Suppressor macrophage (primary cell): ENCODE measurements around the gene ODC1.

Source experiments
- DNase-seq, 4 experiments: peaks; one replicate each; pipeline ENCODE4 v3.0.0-alpha.2; 2020 to 2022

ODC1 gene

DNA sequence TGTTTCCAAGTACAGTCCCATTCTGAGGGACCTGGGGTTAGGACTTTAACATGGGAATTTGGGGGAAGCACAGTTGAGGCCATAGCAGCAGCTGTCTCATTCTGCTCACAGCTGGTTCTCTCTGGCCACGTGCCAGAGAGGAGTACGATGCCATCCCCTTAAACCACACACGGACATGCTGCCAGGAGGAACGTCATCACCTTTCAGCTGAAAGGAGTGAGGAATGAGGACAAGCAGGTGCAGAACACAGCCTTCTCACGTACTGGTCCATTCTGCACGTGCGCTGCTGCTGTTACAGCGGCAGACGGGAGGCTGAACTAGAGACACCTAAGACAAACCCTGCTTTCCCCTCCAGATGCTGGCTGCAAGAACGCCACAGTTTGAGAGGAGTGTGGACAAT, 33.5 kb downstream of the ODC1 start:
- no peak for DNase-seq

DNA sequence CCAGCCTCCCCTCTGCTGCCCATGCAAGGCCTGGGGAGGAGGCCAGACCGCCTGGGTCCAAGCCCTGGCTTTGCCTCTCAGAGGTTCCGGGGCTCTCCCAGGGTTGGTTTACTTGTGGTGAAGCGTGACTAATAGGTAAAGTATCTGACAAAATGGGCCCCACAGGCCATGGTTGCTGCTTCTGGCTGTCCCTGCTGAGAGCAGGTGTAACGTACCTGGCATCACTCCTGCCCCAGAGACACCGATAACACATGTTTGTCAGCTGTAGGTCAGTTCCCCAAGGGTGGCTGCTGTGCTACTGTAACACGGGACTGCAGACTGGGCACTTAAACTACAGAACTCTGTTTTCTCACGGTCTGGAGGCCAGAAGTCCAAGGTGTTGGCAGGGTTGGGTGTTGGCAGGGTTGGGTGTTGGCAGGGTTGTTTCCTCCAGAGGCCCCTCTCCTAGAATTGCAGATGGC, 34.1 kb downstream of the ODC1 start:
- DNase-seq: no peak

DNA sequence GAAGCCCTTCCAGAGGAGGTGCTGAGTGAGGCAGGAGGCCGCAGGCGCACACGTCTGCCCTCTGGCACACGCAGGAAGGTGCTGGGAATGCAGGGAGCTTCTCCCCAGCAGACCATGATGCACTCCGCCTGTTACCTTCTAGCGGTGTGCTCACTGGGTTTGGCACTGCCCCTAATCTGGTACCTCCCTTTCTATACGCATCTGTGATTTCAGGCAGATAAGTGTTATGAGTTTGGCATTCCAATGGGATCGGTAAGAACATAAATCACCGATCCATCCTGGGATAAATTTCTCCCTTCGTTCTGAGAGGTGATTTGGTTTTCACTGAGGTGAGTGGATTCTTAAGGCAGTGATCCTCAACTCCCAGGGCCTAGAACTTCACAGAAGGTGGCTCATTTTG, 34.6 kb downstream of the ODC1 start:
- no peak for DNase-seq

- DNase-seq: peak; percentile 35 to 53 (median 48)
These were observed 35.7 kb downstream of the ODC1 start for GRCh38 chr2:10412380-10412779.

GRCh38 chr2:10411557-10411956, 36.6 kb downstream of the ODC1 start:
- DNase-seq: no peak

GRCh38 chr2:10410823-10411437, 37.2 kb downstream of the ODC1 start:
- no peak for DNase-seq

GRCh38 chr2:10410001-10410822, 37.9 kb downstream of the ODC1 start:
- peak; percentile 78 to 96 (median 89) for DNase-seq

- DNase-seq: peak; percentile 72 to 80 (median 78)
These were observed 39.2 kb downstream of the ODC1 start for GRCh38 chr2:10408649-10409579.

GRCh38 chr2:10407841-10408648, 40.1 kb downstream of the ODC1 start:
- peak; percentile 73 to 90 (median 80) for DNase-seq

- no peak for DNase-seq
These were observed 40.7 kb downstream of the ODC1 start for GRCh38 chr2:10407432-10407831.

DNA sequence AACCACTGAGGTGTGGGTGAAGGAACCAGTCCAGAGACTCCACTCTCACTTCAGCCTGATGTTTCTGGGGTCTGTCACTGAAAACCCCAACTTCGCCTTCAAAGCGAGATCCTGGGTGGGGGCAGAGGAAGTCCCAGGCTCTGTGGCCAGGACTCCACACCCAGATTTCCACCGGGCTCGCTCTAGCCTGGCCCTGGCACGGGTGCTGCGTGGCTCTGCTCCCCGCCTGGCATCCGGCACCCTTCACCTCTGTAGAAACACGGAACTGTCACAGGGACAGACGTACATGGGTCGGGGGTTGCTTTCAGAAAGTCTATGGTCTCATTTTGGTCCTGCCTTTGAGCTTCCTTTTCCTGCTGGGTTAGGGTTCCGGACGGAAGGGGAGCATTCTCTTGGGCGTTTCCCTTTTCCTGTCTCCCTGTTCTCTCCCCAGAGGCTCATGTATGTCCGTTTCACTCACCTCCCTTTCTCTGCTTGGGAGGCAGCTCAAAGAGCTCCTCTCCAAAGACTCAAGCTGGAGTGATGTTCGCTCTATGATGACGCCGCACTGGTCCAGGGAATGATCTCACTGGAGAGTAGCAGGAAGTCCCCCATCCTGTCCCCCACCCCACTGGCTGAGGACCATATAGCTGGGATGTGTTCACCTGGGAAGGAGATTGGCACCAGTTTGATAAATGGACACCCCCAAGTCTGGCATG, 41.5 kb downstream of the ODC1 start:
- peak in 3 of 4 experiments; percentile 26 to 33 (median 28) for DNase-seq

DNA sequence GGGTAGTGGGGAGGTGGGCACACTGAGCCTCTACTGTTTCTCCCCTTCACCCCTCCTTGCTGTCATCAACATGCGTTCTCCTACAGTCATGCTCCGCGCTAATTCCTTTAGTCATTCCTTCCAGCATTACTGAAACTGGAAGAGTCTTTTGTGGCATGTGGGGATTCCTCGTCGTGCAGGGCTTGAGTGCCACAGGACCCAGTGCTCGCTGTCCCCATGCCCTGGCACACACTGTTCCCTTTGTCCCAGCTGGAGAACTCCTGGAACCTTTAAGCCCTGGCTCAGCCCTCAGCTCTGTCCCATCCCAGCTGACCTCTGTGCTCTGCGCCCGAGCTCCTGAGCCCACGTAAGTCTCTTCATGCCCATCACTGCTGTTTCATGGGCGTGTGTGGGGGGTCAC, 42.1 kb downstream of the ODC1 start:
- no peak for DNase-seq

GRCh38 chr2:10405448-10405847, 42.7 kb downstream of the ODC1 start:
- no peak for DNase-seq

DNA sequence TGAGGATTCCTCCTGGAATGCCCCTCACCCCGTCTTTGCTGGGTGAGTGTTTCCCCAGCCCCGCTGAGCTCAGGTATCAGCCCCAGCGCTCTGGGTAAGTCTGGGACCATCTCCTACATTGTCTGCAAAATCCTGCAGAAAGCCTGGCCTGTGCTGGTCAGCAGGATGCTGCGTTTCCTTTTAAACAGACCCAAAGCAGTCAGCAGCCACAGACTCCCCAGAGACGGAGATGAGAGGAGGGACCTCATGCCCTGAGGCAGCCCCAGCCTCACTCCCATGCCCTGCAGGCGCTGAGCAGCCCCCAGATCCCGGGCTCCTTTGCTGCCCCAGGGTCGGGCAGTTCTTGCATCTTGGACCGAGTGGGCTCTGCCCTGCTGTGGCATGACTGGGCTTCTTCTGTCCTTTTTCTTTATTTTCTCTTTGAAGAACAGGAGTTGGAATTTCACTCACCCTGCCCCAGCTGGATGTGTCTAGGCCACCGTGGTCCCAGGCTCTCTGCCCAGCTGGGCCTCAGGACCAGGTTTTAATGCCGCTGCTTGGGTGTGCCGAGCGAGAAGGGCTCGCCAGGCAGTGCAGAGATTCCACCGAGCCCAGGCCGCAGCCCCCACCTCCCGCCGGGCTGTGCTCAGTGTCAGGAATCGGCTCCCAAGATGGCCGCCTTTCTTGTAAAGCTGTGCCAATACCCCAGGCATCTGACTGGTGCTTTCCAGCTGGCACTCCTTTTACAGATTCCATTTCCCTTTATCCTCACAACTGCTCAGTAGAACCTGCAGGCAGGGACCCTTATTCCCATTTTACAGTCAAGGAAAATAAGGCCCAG, 43.6 kb downstream of the ODC1 start:
- DNase-seq: no peak

DNA sequence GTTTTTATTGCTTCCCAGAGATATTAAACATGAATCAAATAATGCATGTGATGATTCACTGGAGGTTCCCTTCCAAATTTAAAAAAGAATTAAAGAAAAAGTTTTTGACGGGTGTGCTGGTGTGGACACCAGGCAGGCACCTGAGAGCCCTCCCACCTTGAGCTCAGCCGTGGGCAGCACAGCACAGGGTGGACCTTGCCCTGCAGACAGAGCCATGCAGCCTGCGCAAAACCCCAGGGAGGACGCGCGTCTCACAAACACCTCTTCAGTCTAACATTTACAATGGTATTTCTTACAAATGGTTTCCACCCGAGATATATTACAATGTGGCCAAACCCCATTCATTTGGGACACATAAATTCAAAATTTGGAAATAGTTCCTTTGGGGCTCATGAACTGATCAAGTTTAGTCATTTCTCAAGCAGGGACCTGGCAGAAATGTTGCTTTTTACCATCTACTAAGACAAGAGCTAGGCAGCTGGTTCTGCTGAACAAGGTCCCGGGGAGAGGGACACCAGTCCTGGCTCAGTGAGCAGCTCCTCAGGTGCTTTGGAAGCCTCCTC, 45.4 kb downstream of the ODC1 start:
- DNase-seq: no peak

- peak in 3 of 4 experiments; percentile 29 to 39 (median 39) for DNase-seq
These were observed 46.0 kb downstream of the ODC1 start for GRCh38 chr2:10402062-10402585.

GRCh38 chr2:10400978-10401951, 46.9 kb downstream of the ODC1 start:
- peak in 2 of 4 experiments; percentile 29 to 43 for DNase-seq

DNA sequence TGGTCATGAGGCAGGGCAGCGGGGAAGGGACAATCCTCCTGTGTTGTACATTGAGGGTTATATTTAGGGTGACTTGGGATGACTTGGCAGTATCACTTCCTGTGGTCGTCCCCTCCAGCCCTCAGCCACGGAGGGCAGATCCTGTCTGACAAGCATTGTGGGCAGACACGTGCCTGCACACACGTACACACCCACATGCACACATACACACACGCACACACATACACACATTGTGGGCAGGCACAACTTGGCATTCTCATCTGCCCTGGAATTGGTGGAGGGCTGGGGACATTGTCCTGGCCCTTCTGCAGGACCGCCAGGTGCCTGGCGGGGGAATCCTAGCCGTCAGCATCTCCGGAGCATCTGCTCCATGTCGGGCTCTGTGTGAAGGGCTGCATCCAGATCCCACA, 47.6 kb downstream of the ODC1 start:
- peak; percentile 89 to 96 (median 94) for DNase-seq

DNA sequence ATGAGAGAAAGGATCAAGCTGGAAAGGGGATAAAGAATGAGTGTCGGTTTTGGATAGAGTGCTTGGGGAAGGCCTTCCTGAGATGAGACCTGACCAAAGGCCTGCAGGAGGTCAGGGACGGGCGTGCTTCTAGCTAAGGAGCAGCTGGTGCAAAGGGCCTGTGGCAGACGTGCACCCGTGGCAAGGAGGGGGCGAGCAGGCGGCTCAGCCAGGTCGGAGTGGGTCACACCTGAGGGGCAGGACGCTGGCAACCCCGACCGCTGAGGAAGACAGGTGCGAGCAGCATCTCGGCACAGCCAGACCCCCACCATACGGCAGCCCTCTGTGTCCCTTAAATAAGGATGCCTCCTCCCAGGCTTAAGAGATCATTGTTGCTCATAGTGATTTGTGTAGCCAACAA, 48.1 kb downstream of the ODC1 start:
- no peak for DNase-seq
